Left lung (tissue), 10 donors: ENCODE results near the gene MYBBP1A. TPM values are rescaled to one million over a fixed set of nuclear protein-coding genes. Genes with fewer than 3 reads are reported as not detected.
"Not testable (repeated sequence)": the region's sequence is repeated elsewhere in the genome, so short reads cannot be mapped to it uniquely, and the experiment has no call there.

Source experiments
- ATAC-seq: fragments of 200-7000 bp; cut with Tn5 transposase; one replicate; pipeline ENCODE4 v1.9.1; 2020; ENCODE audit warnings: moderate library complexity
- DNase-seq, 4 donors: peaks; one replicate each; pipeline ENCODE4 v3.0.0-alpha.2; 2013 to 2020
- H3K27ac ChIP-seq, 2 donors: fragments of 200-600 bp; sonication (generic) in 1 of 2; one replicate each; pipeline versions ENCODE4 v1.5.0 to v1.8.0; 2020 to 2021
- H3K27me3 ChIP-seq, 2 donors: fragments of 200-600 bp; sonication (generic) in 1 of 2; one replicate each; pipeline versions ENCODE4 v1.5.0 to v1.8.0; 2020 to 2021
- H3K36me3 ChIP-seq, 2 donors: fragments of 200-600 bp; sonication (generic) in 1 of 2; one replicate each; pipeline versions ENCODE4 v1.5.0 to v1.8.0; 2020 to 2021
- H3K4me1 ChIP-seq, 2 donors: fragments of 200-600 bp; one replicate each; pipeline ENCODE4 v1.8.0; 2021
- H3K4me3 ChIP-seq, 2 donors: fragments of 200-600 bp; sonication (generic) in 1 of 2; one replicate each; pipeline versions ENCODE4 v1.5.0 to v1.8.0; 2020 to 2021; ENCODE audit warnings: mild to moderate bottlenecking in 1 of 2
- H3K9me3 ChIP-seq, 2 donors: fragments of 200-600 bp; sonication (generic) in 1 of 2; one replicate each; pipeline versions ENCODE4 v1.5.0 to v1.8.0; 2020 to 2021
- CTCF ChIP-seq, 2 donors: fragments of 200-600 bp; sonication (generic) in 1 of 2; IDR thresholded peaks; one replicate each; pipeline versions ENCODE4 v1.5.0 to v1.8.0; 2021; ENCODE audit warnings: antibody characterized with exemption in 2 of 2
- intact Hi-C, 2 donors: fragments of 100-400 bp; cut with DNase I; formaldehyde crosslinking; loops; one replicate each; pipeline versions ENCODE4 v1.11.2 to v1.14.2; 2022
- polyA plus RNA-seq, 6 donors: library from polyadenylated mRNA; unstranded; fragments of 120-200 nt; gene quantifications; one replicate each; pipeline ENCODE4 v1.2.1, GENCODE V29; 2013; ENCODE audit not compliant: insufficient read length in 6 of 6
- total RNA-seq, 2 donors: library from RNA; stranded (reverse); fragmentation: NEBNext Ultra II Directional; extraction: Animal tissue kit (Norgen Biotek cat#: 25700); gene quantifications; one replicate each; pipeline ENCODE4 v1.2.1, GENCODE V29; 2021
- donor health status: DM: no; HTN: yes; CAD: no.
- donor health status: DM: no; HTN: no; CAD: no.

The MYBBP1A gene
- total and polyA plus RNA-seq, 8 donors: 28.6 to 53.8 (median 40.6) TPM

GRCh38 chr17:4582101-4582501 lies 26.9 kb upstream of the MYBBP1A start:
- no peak for ATAC-seq

GRCh38 chr17:4580291-4580690 lies 25.1 kb upstream of the MYBBP1A start:
- Histone ChIP-seq H3K27me3 (peaks cover 26 to 39% of the 10 kb centered on the region in 2 donors), H3K4me1 (peaks cover 8 to 17% of the 10 kb centered on the region in 2 donors), H3K27ac (no peak overlapping the region), H3K4me3 (no peak overlapping the region), H3K36me3 (no peaks in the 10 kb centered on the region), H3K9me3 (no peaks in the 10 kb centered on the region)
- intact Hi-C loops: no loop called here
- TF ChIP-seq CTCF (IDR thresholded peaks at IDR 0.05): no peak
- DNase-seq: peak in 1 of 4 donors; percentile 74
- ATAC-seq: no peak

More at GRCh38 chr17:4582101-4582501, 26.9 kb upstream of the MYBBP1A start:
- Histone ChIP-seq H3K9me3 (no peaks in the 10 kb centered on the region), H3K36me3 (no peaks in the 10 kb centered on the region), H3K27me3 (peaks cover 27 to 48% of the 10 kb centered on the region in 2 donors), H3K4me3 (no peak overlapping the region), H3K27ac (no peak overlapping the region), H3K4me1 (peaks cover 8 to 17% of the 10 kb centered on the region in 2 donors)
- no peak for TF ChIP-seq CTCF (IDR thresholded peaks at IDR 0.05)
- intact Hi-C loops: no loop called here
- peak in 1 of 4 donors; percentile 50 for DNase-seq

- intact Hi-C loops: no loop called here
- peaks cover 20 to 33% of the 10 kb centered on the region in 2 donors for H3K27me3 ChIP-seq
- H3K36me3 ChIP-seq: no peaks in the 10 kb centered on the region
- ATAC-seq (no peak), DNase-seq (no peak)
- H3K4me3 ChIP-seq: no peak overlapping the region
- no peaks in the 10 kb centered on the region for H3K9me3 ChIP-seq
- peaks cover 8 to 11% of the 10 kb centered on the region in 2 donors for H3K4me1 ChIP-seq
- H3K27ac ChIP-seq: no peak overlapping the region
- TF ChIP-seq CTCF (IDR thresholded peaks at IDR 0.05): no peak
Observed at GRCh38 chr17:4579678-4580077, 24.5 kb upstream of the MYBBP1A start.

DNA sequence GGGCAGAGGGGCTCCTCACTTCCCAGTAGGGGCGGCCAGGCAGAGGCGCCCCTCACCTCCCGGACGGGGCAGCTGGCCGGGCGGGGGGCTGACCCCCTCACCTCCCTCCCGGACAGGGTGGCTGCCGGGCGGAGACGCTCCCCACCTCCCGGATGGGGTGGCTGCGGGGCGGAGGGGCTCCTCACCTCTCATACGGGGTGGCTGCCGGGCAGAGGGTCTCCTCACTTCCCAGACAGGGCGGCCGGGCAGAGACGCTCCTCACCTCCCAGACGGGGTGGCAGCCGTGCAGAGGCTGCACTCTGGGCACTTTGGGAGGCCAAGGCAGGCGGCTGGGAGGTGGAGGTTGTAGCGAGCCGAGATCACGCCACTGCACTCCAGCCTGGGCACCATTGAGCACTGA lies 23.2 kb upstream of the MYBBP1A start:
- H3K4me3 ChIP-seq, ATAC-seq, H3K4me1 ChIP-seq, intact Hi-C loops, H3K27ac ChIP-seq, H3K36me3 ChIP-seq, DNase-seq, H3K9me3 ChIP-seq: not testable (repeated sequence)
- H3K27me3 ChIP-seq: peaks cover 6 to 20% of the 10 kb centered on the region in 2 donors

DNA sequence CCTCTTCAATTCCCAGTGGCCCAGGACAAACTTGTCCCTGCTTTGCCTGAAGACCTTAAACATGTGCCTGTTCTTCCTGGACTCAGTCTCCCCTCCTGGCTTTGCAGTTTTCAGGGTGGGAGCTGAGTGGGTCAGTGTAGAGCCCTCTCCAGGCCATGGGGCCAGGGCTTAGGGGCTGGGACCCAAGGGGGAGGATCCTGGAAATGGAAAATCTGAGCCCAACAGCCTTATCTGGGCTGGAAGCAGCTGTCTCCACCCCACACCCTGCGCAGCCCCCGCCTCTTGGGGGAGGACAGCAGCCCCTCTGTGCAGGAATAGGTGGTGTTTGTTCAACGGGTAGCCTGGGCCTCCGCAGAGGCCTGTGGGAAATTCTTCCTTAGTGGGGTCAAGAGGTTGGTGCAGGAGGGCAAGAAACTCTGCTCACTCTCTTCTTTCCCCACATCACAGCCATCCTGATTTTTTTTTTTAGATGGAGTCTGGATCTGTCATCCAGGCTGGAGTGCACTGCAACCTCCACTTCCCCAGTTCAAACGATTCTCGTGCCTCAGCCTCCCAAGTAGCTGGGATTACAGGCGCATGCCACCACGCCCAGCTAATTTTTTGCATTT lies 22.3 kb upstream of the MYBBP1A start:
- intact Hi-C loops: no loop called here
- H3K27me3 ChIP-seq: peaks cover 0 to 11% of the 10 kb centered on the region in 2 donors
- no peaks in the 10 kb centered on the region for H3K4me1 ChIP-seq
- no peaks in the 10 kb centered on the region for H3K36me3 ChIP-seq
- no peaks in the 10 kb centered on the region for H3K9me3 ChIP-seq
- H3K27ac ChIP-seq: no peak overlapping the region
- DNase-seq (no peak), ATAC-seq (no peak)
- no peak for TF ChIP-seq CTCF (IDR thresholded peaks at IDR 0.05)
- no peak overlapping the region for H3K4me3 ChIP-seq
